Stimulated activated CD4-positive, alpha-beta T cell treated with anti-CD3 and anti-CD28 coated beads, Interleukin-4, amount 100 ng/mL, for 48 hours (primary cell): Measurements from ENCODE around the gene SF1.

Experiments
- DNase-seq, 2 donors: peaks; one replicate each; pipeline ENCODE4 v3.0.0-alpha.2; 2020; ENCODE audit warnings: low read depth in 2 of 2

Gene SF1

DNA sequence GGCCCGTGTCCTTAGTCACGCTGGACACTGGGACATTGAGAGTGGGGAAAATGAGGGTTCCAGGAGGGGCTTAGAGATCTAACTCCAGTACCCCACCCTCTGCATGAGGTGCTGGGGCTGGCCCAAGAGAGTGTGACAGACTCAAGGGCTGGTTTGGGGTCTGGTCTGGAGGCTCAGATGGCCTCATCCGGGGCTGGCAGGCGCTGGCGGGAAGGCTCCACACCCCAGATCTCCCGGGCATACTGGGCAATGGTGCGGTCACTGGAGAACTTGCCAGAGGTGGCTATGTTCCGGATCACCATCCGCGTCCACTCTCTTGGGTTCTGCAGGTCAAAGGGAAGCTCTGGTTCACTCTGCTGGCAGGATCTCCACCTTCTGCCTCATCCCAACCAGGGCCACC lies 31.9 kb downstream of the SF1 start:
- no peak for DNase-seq

GRCh38 chr11:64745521-64746328 lies 32.6 kb downstream of the SF1 start:
- no peak for DNase-seq

DNA sequence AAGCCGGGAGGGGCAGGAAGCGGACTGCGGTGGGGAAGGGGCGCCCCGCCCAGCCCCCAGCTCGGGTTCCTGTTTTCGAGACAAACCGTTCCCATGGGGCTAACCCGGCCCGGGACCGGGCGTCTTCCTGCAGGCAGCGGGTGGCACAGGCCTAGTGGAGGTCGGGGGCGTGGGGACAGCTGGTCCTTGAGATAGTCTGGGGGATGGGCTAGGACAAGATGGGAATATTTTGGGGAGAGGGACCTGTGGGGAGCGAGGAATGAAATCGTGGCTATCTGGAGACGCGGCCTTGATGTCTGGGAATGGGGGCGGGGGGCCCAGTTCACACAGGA lies 33.2 kb downstream of the SF1 start:
- DNase-seq = no peak

- DNase-seq = no peak
Observed at GRCh38 chr11:64744544-64745188, 33.7 kb downstream of the SF1 start.

DNA sequence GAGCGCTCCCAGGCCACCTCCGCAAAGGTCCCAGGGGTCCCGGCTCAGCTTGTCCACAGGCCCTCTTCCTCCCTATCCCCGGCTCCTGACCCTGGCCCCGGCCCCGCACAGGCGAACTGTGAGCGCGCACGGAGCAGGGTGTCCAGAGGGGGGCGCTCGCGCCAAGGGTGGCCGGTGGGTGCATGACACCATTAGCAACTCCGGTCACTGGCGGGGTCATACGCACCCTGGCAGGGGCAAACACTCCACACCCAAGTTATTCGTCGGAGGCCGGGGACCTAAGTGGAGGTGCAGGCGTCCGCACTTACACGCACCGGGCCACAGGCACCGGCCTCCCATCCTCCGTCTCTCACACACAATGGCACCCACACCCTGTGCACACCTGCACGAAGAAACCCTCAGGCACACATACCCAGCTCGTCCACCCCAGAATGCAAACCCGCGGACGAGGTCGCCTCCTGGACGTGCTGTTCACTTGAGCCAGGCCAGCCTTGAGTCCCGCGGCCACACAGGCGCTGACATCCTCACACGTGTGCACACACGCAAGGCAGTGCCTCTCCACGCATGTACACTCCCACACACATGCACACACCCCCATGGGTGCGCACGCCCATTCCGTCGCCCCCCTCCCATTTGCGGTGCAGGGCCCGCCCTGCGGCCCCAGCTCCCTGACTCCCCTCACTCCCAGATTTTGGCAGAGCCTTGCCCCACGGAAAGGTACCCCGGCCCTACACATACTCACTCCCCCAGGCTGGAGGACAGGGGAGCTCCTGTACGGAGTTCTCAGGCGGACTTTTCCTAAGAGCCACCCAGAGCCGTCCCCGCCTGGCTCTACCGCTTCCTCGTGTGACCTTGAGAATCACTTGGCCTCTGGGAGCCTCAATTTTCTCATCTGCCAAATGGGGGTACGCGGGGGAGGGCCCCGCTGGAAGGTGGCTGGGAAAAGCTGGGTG lies 34.5 kb downstream of the SF1 start, which contains the start of gene RASGRP2:
Gene RASGRP2, minus strand, starts transcription at position 552 of the 953 bp plus-strand sequence. CDS start 1,276 bp downstream, outside the sequence.
- peak; percentile 69 to 81 for DNase-seq

DNA sequence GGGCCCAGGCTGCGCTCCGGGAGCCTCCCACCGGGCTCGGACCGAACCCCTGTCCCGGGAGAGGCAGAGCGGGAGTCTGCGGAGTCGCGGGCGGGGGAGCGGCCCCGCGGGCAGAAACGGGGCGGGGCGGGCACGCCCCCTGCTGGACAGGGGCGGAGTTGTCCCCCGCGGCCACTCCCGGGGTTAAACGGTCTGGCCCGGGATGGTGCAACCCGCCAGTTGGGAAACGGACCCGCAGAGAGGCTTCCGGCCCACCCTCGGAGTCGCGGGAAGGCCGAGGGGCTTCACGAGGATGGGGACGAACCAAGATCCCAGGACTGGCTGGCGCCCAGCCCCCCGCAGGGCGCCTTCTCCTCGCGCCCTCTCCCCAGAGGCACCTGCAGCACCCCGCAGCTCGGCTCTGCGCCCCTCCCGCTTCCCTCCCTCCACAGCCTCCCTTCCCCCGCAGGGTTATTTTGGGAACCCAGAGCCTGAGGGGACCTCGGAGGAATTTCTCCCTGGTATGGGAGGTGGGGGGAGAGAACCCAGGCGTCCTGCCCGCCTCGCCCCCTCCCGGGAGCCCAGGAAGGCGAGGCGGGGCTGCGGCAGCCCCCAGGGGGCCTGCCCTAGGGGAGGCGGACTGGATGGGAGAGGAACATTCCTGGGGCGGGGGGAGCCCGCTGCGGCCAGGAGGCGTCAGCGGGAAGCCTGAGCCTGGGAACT lies 35.3 kb downstream of the SF1 start:
- DNase-seq = peak; percentile 67 to 75

GRCh38 chr11:64742087-64742888 lies 36.1 kb downstream of the SF1 start:
- DNase-seq = no peak

- no peak for DNase-seq
Observed at GRCh38 chr11:64741375-64742086, 36.8 kb downstream of the SF1 start.

DNA sequence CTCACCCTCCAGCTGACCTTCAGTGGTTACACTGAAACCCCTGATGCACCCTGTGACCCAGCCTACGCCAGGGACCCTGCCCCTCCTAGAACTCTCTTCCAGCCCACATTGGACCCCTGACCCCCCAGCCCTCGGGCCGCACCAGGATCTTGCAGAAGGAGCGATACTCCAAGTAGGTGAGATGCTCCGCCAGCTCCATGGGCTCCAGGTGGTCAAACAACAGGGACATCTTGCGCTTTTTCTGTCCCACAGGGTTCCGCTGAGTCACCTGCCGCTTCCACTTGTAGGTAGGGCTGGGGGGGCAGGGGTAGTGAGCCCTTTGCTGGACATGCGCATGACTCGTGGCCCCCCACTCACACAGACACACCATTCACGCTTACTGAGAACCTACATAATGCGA lies 38.5 kb downstream of the SF1 start:
- DNase-seq = no peak

DNA sequence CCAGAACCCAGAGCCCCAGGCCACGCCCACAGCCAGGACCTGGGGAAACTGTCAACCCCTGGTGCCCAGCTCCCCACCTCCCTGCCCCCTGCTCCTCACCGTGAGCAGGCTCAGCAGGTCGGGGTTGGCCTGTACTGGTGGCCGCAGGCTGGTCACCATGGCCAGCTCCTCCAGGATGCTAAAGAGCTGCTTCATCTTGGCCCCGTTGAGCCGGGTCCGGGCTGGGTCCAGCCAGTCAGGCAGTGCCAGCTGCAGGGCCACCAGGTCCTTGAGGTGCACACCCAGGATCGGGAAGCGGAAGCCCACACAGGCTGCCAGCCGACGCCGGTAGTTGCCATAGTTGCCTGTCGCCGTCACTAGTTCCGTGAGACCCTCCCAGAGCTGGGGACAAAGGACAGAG lies 41.7 kb downstream of the SF1 start:
- DNase-seq = no peak

GRCh38 chr11:64735725-64736259 lies 42.5 kb downstream of the SF1 start:
- DNase-seq = no peak

DNA sequence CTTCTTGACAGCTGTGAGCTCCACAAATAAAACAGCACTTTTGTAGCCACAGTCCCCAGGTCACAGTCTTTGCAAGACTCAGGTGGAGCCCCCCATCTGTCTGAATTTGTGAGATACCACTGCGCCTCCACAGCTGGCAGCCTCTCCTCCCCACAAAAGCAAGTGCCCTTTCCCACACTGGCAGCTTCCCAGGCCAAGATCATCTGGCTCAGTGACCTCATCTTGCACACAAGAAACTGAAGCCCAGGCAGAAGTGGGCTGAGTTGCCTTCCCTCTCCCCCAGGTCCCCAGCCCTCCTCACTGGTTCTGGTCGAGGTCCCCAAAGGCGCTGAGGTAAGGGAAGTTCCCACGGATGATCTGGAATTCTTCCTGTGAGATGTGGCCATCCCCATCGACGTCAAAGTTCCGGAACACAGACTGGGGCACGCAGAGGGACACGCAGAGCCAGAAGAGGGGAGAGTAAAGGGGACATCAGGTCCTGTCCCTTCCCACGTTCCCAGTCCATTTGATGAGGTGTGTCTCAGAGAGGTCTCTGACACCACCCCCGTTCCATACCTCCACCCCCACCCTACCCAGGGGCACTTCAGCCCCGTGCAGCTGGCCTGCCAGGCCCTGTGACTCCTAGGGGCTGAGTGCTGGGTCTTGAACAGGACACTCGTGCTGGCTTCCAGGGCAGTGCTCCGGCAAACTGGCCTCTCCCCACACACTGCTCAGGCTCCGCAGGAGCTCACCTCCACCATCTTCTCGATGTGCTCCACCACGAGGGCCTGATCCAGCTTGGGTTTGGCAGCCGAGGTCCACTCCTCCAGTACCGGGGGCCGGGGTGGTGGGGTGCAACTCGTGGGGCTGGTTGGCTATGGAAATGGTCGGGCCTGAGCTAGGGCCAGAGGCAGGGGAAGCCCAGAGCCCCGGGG lies 43.3 kb downstream of the SF1 start:
- no peak for DNase-seq

DNA sequence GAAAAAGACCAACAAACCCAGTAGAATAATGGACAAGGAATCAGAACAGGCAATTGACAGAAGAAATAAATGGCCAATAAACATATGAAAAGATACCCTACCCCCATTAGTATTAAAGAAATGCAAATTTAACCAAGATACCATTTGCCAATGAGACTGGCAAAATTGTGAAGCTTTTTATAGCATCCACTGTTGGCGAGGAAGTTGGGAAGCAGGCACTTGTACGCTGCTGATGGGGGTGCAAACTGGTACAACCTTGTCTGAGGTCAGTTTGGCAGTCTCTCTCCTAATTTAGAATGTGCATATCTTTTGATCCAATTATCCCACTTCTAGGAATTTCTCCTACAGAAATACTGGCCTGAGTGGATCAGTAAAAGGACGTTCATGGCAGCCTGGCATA lies 46.7 kb downstream of the SF1 start:
- no peak for DNase-seq

DNA sequence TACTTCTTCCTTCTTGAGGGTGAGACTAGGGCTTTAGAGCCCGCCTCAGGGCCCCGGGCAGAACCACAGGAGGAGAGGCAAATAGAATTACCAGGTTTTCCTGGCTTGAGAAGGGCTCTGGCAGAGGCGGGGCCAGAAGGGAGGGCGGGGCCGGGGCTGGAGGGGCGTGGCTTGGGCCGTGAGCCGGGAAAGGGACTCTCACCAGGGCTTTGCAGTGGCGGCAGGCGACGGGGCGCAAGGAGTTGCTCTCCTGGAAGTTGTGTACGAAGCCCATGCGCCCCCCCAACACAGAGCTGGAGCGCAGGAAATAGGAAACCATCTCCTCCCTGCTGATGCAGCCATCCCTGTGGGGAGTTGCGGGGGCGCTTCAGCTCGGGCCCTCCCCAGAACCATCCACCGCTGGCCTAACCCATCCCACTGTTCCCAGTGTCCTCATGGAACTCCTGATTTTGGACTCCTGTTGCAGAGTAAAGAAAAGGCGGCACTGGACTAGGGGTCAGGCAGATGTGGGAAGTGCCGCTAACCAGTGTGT lies 48.4 kb downstream of the SF1 start:
- peak in 1 of 2 donors; percentile 45 for DNase-seq

GRCh38 chr11:64728757-64729365 lies 49.5 kb downstream of the SF1 start:
- DNase-seq = no peak

- DNase-seq = no peak
Observed at GRCh38 chr11:64726867-64727530, 51.3 kb downstream of the SF1 start.

- DNase-seq = no peak
Observed at GRCh38 chr11:64726211-64726641, 52.1 kb downstream of the SF1 start.
